Mammary microvascular endothelial cell (primary cell): ENCODE measurements around the gene IL2. TPM values are rescaled to one million over a fixed set of nuclear protein-coding genes. Genes with fewer than 3 reads are reported as not detected.

ENCODE experiments used
- total RNA-seq: library from RNA; depleted of rRNA; stranded (reverse); fragments of >200 nt; gene quantifications from 2 replicates; pipeline ENCODE4 v1.2.3, GENCODE V29; 2015

Gene IL2
- not detected in 2 replicates for total RNA-seq

GRCh38 chr4:122456231-122457116, at the start of gene IL2:
IL2 (minus strand) TSS chr4:122456725; CDS start chr4:122456440, 285 bp downstream.

Other genes with a start within 250 kb of the IL2 start
- not detected in 2 replicates for gene ADAD1, start 77.7 kb downstream of the IL2 start, total RNA-seq
- gene IL21, start 164.3 kb upstream of the IL2 start, total RNA-seq: not detected in 2 replicates